Stomach smooth muscle (tissue), 2 donors: Measurements from ENCODE around the gene PCAT6.
A peak's percentile ranks its signal among the peaks of the same experiment; 100 is the strongest.

Experiments
- H3K27ac ChIP-seq: one replicate; pipeline ENCODE4 v1.7.0; 2013; ENCODE audit warnings: mild to moderate bottlenecking, low read length, inconsistent platforms
- H3K27me3 ChIP-seq, 2 donors: one replicate each; pipeline ENCODE4 v1.7.0; 2013; ENCODE audit warnings: low read length in 2 of 2; ENCODE audit not compliant: insufficient read depth in 2 of 2, control insufficient read depth in 1 of 2
- H3K36me3 ChIP-seq, 2 donors: one replicate each; pipeline ENCODE4 v1.7.0; 2013; ENCODE audit warnings: low read length in 2 of 2; ENCODE audit not compliant: control insufficient read depth in 2 of 2, insufficient read depth in 2 of 2
- H3K4me1 ChIP-seq: one replicate; pipeline ENCODE4 v1.7.0; 2013; ENCODE audit warnings: low read length; ENCODE audit not compliant: control insufficient read depth, insufficient read depth
- H3K4me3 ChIP-seq, 2 donors: one replicate each; pipeline ENCODE4 v1.7.0; 2013; ENCODE audit warnings: low read length in 2 of 2
- H3K9ac ChIP-seq, 2 donors: one replicate each; pipeline ENCODE4 v1.7.0; 2013; ENCODE audit warnings: low read length in 2 of 2, mild to moderate bottlenecking in 1 of 2
- H3K9me3 ChIP-seq, 2 donors: one replicate each; pipeline ENCODE4 v1.7.0; 2013; ENCODE audit warnings: low read length in 2 of 2; ENCODE audit not compliant: control insufficient read depth in 2 of 2
- donor health status: healthy.
- donor health status: Pancreatic carcinoma.

The PCAT6 gene

DNA sequence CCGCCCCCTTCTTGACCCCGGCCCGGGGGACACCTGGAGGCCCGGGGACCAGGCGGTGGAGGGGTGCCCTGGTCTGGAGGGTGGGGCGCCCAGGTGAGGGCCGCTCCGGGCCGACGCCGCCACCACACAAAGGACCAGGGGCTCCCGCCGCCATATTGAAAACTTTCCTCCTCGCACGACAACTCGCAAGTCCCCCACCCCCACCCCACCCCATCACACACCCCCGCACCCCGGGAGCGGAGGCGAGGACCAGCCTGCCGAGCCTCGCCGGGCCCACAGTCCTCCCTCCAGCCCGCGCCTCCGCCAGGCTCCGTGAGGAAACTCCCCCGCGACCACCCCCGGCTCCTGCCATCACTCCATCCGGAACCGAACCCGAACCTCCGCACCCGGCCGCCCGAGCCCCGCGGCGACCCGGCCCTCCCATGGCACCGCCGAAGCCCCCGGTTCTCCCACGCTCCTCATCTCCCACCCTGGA is 3.3 kb upstream of the PCAT6 start:
- Histone ChIP-seq H3K27ac (peak overlapping the region; percentile 60), H3K36me3 (no peaks in the 10 kb centered on the region), H3K27me3 (no peaks in the 10 kb centered on the region), H3K4me3 (peak overlapping the region; percentile 85 to 90), H3K9ac (peak overlapping the region; percentile 71 to 78), H3K9me3 (no peaks in the 10 kb centered on the region), H3K4me1 (peaks cover 19% of the 10 kb centered on the region)

DNA sequence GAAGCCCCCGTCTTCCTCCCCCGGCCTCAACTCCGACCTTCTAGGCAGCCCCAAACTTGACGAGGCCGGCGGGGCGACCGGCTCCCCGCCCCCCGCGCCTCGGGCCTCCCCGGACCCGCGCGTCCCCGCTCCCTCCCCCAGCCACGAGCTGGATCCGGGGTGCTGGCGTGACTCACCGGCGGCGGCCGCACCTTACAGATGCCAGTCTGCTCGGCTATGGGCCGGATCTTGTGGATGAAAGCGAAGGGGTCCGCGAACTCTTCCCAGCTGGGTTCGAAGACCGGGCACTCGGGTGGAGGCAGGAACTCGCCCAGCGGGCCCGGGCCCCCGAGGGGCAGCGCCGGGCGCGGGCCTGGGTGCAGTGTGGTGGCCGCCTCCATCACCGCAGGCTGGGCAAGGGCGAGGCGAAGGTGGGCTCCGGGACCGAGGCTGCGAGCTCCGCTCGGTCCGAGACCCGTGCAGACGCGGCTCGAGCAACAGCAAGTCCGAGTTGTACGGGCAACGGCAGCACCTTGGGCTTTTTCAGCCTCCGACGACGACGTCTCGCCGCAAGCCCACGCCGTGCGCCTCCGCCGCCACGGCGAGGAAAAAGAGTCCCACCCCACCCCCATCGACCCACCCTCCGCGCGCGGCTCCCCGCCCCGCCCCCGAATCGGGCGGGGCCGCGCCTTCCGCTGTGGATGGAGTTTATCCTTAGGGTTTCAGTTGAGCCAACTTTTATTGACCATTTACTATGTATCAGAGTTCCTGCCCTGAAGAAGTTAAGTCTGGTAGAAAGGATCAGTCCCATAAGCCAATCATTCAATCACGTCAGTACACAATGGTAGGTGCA is 2.6 kb upstream of the PCAT6 start, which contains the start of gene KDM5B:
KDM5B (minus strand) TSS at position 496 of the 832 bp plus-strand sequence; CDS start at position 380, 116 bp downstream.
- Histone ChIP-seq H3K4me1 (peaks cover 19% of the 10 kb centered on the region), H3K9me3 (no peaks in the 10 kb centered on the region), H3K27ac (peak within 1 kb of the TSS; percentile 60), H3K4me3 (peak within 1 kb of the TSS; percentile 85 to 90), H3K36me3 (no peaks in the 10 kb centered on the region), H3K9ac (peak within 1 kb of the TSS; percentile 71 to 78), H3K27me3 (no peaks in the 10 kb centered on the region)

- Histone ChIP-seq H3K4me3 (peak overlapping the region in 1 of 2 donors; percentile 88), H3K27ac (peak overlapping the region; percentile 77), H3K36me3 (no peaks in the 10 kb centered on the region)
These were observed 1.1 kb upstream of the PCAT6 start for GRCh38 chr1:202809597-202810159.

GRCh38 chr1:202810193-202810614 is 550 bp upstream of the PCAT6 start:
- Histone ChIP-seq H3K4me1 (peaks cover 19% of the 10 kb centered on the region), H3K36me3 (no peaks in the 10 kb centered on the region), H3K9me3 (no peaks in the 10 kb centered on the region), H3K4me3 (peak overlapping the region; percentile 70 to 88), H3K27me3 (no peaks in the 10 kb centered on the region), H3K27ac (peak overlapping the region; percentile 77), H3K9ac (peak overlapping the region; percentile 69 to 76)

More at GRCh38 chr1:202809597-202810159, 1.1 kb upstream of the PCAT6 start:
- Histone ChIP-seq H3K4me1 (peaks cover 19% of the 10 kb centered on the region), H3K9me3 (no peaks in the 10 kb centered on the region), H3K27me3 (no peaks in the 10 kb centered on the region), H3K9ac (no peak overlapping the region)

GRCh38 chr1:202811296-202812175 is 782 bp downstream of the PCAT6 start:
- Histone ChIP-seq H3K4me1 (peaks cover 19% of the 10 kb centered on the region), H3K27ac (no peak overlapping the region), H3K9me3 (no peaks in the 10 kb centered on the region), H3K27me3 (no peaks in the 10 kb centered on the region), H3K9ac (peak overlapping the region; percentile 52 to 66), H3K4me3 (peak overlapping the region; percentile 70 to 88), H3K36me3 (no peaks in the 10 kb centered on the region)

DNA sequence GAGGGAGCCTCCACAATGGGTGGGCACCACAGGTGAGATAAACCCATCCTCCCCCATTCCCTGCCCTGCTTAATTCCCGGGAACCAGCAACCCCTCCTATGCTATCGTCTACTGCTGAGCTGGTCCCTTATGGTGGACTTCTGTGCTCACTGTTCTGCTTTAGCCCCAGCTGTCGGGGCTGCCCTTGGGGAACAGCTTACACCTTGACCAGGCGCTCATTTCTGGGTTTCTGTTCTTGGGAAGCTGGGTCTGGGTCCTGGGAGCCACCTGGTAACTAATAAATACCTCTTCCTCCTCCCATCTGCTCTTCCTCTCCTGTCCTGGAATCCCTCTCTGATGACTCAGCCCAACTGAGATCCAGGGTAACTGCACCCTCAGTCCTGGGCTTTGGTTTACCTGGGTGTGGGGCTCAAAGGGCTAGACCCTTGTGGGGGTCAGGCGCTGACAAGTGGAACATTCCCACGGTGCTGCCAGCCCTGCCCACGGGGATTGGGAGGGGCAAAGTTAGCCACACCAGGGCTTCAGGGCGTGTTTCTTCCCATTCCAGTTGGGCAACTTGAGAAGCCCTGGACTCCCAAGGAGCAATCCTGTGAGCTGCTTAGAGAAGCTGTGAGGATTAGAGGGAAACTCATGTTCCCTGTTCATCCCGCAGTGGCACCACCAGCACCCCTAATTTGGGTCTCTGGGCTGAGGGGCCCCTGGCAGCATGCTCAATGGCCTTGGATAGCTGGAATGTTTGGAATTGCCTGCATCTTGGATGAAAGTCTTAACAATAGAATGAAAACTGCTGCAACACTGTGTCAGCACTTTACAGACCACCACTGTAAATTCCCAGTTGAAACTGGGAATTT is 1.6 kb downstream of the PCAT6 start:
- Histone ChIP-seq H3K36me3 (no peaks in the 10 kb centered on the region), H3K4me1 (peaks cover 16% of the 10 kb centered on the region), H3K27ac (no peak overlapping the region), H3K4me3 (no peak overlapping the region), H3K9me3 (no peaks in the 10 kb centered on the region), H3K9ac (no peak overlapping the region), H3K27me3 (no peaks in the 10 kb centered on the region)

- no peak overlapping the region for H3K4me3 ChIP-seq
- H3K27me3 ChIP-seq: no peaks in the 10 kb centered on the region
- no peaks in the 10 kb centered on the region for H3K36me3 ChIP-seq
- peaks cover 15% of the 10 kb centered on the region for H3K4me1 ChIP-seq
- H3K27ac ChIP-seq: no peak overlapping the region
- no peak overlapping the region for H3K9ac ChIP-seq
- no peaks in the 10 kb centered on the region for H3K9me3 ChIP-seq
These were observed 4.4 kb downstream of the PCAT6 start for GRCh38 chr1:202815120-202815519.

DNA sequence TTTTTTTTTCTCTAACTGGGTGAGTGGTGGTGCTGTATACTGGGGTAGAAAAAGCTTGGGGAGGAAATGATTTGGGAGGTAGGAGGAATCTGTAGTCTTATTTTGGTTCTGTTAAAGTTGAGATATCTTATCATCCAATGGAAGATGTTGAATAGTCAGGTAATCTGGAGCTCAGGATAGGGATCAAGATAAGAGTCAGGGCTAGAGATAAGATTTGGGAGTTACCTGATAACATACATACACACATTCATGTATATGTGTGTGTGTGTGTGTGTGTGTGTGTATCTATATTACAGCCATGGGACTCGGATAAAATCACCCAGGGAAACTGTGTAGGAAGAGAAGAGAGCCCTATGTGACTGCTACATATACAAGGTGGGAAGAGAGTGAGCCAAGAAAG is 8.1 kb downstream of the PCAT6 start:
- H3K36me3 ChIP-seq: no peaks in the 10 kb centered on the region
- no peak overlapping the region for H3K4me3 ChIP-seq
- no peaks in the 10 kb centered on the region for H3K4me1 ChIP-seq
- H3K9ac ChIP-seq: no peak overlapping the region
- H3K27me3 ChIP-seq: no peaks in the 10 kb centered on the region
- H3K9me3 ChIP-seq: no peaks in the 10 kb centered on the region
- no peak overlapping the region for H3K27ac ChIP-seq

- no peak overlapping the region for H3K27ac ChIP-seq
- no peaks in the 10 kb centered on the region for H3K4me1 ChIP-seq
- no peak overlapping the region for H3K4me3 ChIP-seq
- H3K27me3 ChIP-seq: peaks cover 2 to 3% of the 10 kb centered on the region in 2 donors
- H3K9me3 ChIP-seq: no peaks in the 10 kb centered on the region
- no peaks in the 10 kb centered on the region for H3K36me3 ChIP-seq
- no peak overlapping the region for H3K9ac ChIP-seq
These were observed 10.7 kb downstream of the PCAT6 start for GRCh38 chr1:202821467-202821866.

DNA sequence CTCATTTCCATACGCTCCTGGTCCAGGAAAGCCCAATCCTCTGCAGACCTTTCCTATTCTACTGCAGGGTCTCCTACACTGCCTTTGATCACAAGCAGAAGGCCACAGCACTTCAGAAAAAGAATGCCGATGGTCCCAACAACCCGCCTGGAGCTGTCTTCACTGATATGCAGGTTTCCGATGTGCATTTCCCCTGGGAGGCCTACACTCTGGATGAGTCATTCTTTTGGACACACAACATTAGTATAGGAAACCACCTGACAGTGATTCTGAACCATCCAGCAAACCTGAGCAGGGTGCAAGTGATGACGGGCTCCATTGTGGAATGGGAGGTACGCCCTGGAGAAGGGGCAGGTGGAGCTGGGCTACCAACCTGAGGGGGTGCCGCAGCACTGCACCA is 15.0 kb downstream of the PCAT6 start:
- Histone ChIP-seq H3K27ac (no peak overlapping the region), H3K27me3 (peaks cover 2 to 3% of the 10 kb centered on the region in 2 donors), H3K9me3 (no peaks in the 10 kb centered on the region), H3K36me3 (no peaks in the 10 kb centered on the region), H3K4me1 (no peaks in the 10 kb centered on the region), H3K4me3 (no peak overlapping the region), H3K9ac (no peak overlapping the region)
